GM19099 (cell line): ENCODE data around the gene ARIH2.

Experiments used
- POLR2A ChIP-seq: IDR thresholded peaks from 3 replicates; pipeline ENCODE4 v1.6.1; 2011; ENCODE audit warnings: low read depth; ENCODE audit not compliant: insufficient read length; ENCODE audit errors: extremely low read depth

ARIH2 gene

GRCh38 chr3:48926425-48927392 lies 8.1 kb downstream of the ARIH2 start:
- no peak for TF ChIP-seq POLR2A

- no peak for TF ChIP-seq POLR2A
Measured at GRCh38 chr3:48927928-48928327, 9.3 kb downstream of the ARIH2 start.

GRCh38 chr3:48928679-48929078 lies 10.0 kb downstream of the ARIH2 start:
- TF ChIP-seq POLR2A, result no peak

- no peak for TF ChIP-seq POLR2A
Measured at GRCh38 chr3:48929358-48930035, 10.9 kb downstream of the ARIH2 start.

- TF ChIP-seq POLR2A, result no peak
Measured at GRCh38 chr3:48930590-48930989, 11.9 kb downstream of the ARIH2 start.

GRCh38 chr3:48931944-48932580 lies 13.4 kb downstream of the ARIH2 start:
- TF ChIP-seq POLR2A, result no peak

GRCh38 chr3:48934333-48934991 lies 15.8 kb downstream of the ARIH2 start:
- no peak for TF ChIP-seq POLR2A

- TF ChIP-seq POLR2A, result no peak
Measured at GRCh38 chr3:48935530-48935929, 16.9 kb downstream of the ARIH2 start.

GRCh38 chr3:48938156-48938555 lies 19.5 kb downstream of the ARIH2 start:
- TF ChIP-seq POLR2A, result no peak

GRCh38 chr3:48938689-48939088 lies 20.0 kb downstream of the ARIH2 start:
- no peak for TF ChIP-seq POLR2A

- TF ChIP-seq POLR2A, result no peak
Measured at GRCh38 chr3:48945432-48945831, 26.8 kb downstream of the ARIH2 start.

GRCh38 chr3:48945891-48946549 lies 27.4 kb downstream of the ARIH2 start:
- no peak for TF ChIP-seq POLR2A

- TF ChIP-seq POLR2A, result no peak
Measured at GRCh38 chr3:48949376-48949717, 30.7 kb downstream of the ARIH2 start.

- no peak for TF ChIP-seq POLR2A
Measured at GRCh38 chr3:48950051-48950450, 31.4 kb downstream of the ARIH2 start.

GRCh38 chr3:48951764-48952163 lies 33.1 kb downstream of the ARIH2 start:
- TF ChIP-seq POLR2A, result no peak

- no peak for TF ChIP-seq POLR2A
Measured at GRCh38 chr3:48952510-48953118, 34.0 kb downstream of the ARIH2 start.
